SH-SY5Y (cell line): Measurements from ENCODE around the gene ROBO1.

Experiments used
- GATA2 ChIP-seq: IDR thresholded peaks from 2 replicates; pipeline ENCODE4 v1.6.1; 2011; ENCODE audit warnings: mild to moderate bottlenecking, low read depth, low read length
- GATA3 ChIP-seq: IDR thresholded peaks from 2 replicates; pipeline ENCODE4 v1.6.1; 2011; ENCODE audit warnings: low read depth, mild to moderate bottlenecking, low read length, moderate library complexity

DNA sequence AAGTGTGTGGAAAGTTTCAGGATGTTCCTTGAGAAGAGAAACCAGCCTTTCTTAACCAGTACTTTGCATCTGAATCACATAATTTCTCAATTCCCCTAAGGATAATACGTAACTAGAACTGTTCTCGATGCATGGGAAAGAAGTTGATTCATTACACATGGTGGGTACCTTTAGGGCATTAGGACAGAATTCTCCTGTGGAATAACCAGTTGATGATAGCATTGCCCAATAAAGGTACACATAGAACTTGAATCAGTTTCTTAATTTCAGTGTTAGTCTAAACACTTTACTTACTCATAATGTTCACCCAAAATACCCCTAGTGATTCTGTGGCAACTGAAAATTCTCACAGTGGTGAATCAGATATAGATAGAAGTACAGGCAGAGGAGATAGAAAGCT is 1030.9 kb downstream of the ROBO1 start:
- TF ChIP-seq GATA2, result no peak
- no peak for TF ChIP-seq GATA3
